Brain pericyte (primary cell): Measurements from ENCODE around the gene FAM163A.
"Not testable (repeated sequence)": the region's sequence is repeated elsewhere in the genome, so short reads cannot be mapped to it uniquely, and the experiment has no call there.

Source experiments
- DNase-seq: peaks from one replicate; pipeline ENCODE4 v3.0.0-alpha.2; 2012; ENCODE audit warnings: low read depth, low spot score

The FAM163A gene

GRCh38 chr1:179853102-179853501 is 110.0 kb downstream of the FAM163A start:
- no peak for DNase-seq

DNA sequence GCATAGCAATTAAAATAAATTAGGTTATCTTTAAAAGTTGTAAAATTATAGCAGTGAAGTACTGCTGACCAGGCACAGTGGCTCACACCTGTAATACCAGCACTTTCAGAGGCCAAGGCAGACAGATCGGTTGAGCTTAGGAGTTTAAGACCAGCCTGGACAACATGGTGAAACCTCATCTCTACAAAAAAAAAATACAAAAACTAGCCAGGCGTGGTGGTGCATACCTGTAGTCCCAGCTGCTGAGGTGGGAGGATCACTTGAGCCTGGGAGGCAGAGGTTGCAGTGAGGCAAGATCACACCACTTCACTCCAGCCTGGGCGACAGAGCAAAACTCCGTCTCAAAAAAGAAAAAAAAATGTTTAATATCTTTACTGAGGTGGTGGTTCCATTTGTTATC is 112.7 kb downstream of the FAM163A start:
- DNase-seq, result not testable (repeated sequence)

GRCh38 chr1:179856296-179856695 is 113.2 kb downstream of the FAM163A start:
- DNase-seq, result no peak

DNA sequence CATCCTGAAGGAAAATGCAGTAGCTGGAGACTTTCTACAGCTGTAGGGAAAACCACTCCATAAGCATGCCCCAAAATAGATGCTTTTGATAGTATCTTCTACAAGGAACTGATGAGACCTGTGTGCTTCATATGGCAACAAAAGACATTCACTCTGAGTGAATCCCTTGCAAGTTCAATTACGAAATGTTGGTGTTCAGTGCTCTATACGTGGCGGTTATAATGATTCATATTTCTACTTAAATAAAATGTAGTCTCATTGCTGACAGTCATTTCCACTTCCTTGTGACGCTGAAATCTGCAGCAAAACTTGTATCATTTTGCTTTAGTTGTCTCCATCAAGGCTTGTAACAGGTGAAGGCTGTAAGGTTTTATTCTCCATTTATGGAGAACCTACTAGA is 113.9 kb downstream of the FAM163A start:
- no peak for DNase-seq

DNA sequence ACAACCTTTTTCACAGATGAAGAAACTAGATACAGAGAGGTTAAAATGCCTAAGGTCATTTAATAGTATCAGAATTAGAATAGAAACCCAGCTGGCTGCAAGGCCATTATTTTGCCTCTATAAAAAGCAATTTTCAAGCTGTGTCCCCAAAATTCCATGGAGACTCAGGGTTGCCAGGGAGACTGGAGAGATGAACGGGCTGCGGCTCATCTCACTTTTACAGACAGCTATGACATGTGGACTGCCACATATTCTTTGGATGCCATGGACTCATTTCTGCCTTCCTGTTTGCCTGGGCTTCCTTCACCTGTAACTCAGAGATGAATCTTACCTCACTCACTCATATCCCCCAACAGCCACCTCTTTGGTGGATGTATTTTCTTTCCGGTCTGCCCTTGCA is 117.6 kb downstream of the FAM163A start:
- no peak for DNase-seq

GRCh38 chr1:179865377-179865776 is 122.3 kb downstream of the FAM163A start:
- no peak for DNase-seq
